Stimulated activated CD4-positive, alpha-beta T cell treated with anti-CD3 and anti-CD28 coated beads, Interleukin-4, amount 100 ng/mL, for 4 hours (primary cell): ENCODE measurements around the gene ATP6V1B1.

Experiments used
- DNase-seq, 2 experiments: peaks; one replicate each; pipeline ENCODE4 v3.0.0-alpha.2; 2020

ATP6V1B1 gene

GRCh38 chr2:70947556-70948184, 12.0 kb downstream of the ATP6V1B1 start:
- DNase-seq, result no peak

GRCh38 chr2:70948337-70949003, 12.8 kb downstream of the ATP6V1B1 start:
- DNase-seq, result peak; percentile 73 to 76

GRCh38 chr2:70949086-70949485, 13.4 kb downstream of the ATP6V1B1 start:
- no peak for DNase-seq

GRCh38 chr2:70954886-70955285, 19.2 kb downstream of the ATP6V1B1 start:
- DNase-seq, result no peak

GRCh38 chr2:70956141-70956540, 20.4 kb downstream of the ATP6V1B1 start:
- DNase-seq, result no peak

- DNase-seq, result no peak
Measured at GRCh38 chr2:70957798-70958197, 22.1 kb downstream of the ATP6V1B1 start.

GRCh38 chr2:70958759-70959158, 23.1 kb downstream of the ATP6V1B1 start:
- no peak for DNase-seq

- no peak for DNase-seq
Measured at GRCh38 chr2:70959271-70959761, 23.6 kb downstream of the ATP6V1B1 start.

- DNase-seq, result no peak
Measured at GRCh38 chr2:70959851-70960832, 24.4 kb downstream of the ATP6V1B1 start.

GRCh38 chr2:70960833-70961647, 25.3 kb downstream of the ATP6V1B1 start:
- DNase-seq, result no peak

GRCh38 chr2:70961648-70961994, 25.9 kb downstream of the ATP6V1B1 start:
- no peak for DNase-seq

- DNase-seq, result no peak
Measured at GRCh38 chr2:70962211-70962884, 26.6 kb downstream of the ATP6V1B1 start.

- no peak for DNase-seq
Measured at GRCh38 chr2:70962885-70963878, 27.5 kb downstream of the ATP6V1B1 start.

GRCh38 chr2:70964133-70964532, 28.4 kb downstream of the ATP6V1B1 start:
- no peak for DNase-seq

GRCh38 chr2:70964596-70965386, 29.1 kb downstream of the ATP6V1B1 start:
- DNase-seq, result peak; percentile 74 to 84

- no peak for DNase-seq
Measured at GRCh38 chr2:70965506-70965905, 29.8 kb downstream of the ATP6V1B1 start.

- no peak for DNase-seq
Measured at GRCh38 chr2:70966681-70967080, 31.0 kb downstream of the ATP6V1B1 start.

- DNase-seq, result no peak
Measured at GRCh38 chr2:70967189-70967588, 31.5 kb downstream of the ATP6V1B1 start.

- no peak for DNase-seq
Measured at GRCh38 chr2:70974592-70974991, 38.9 kb downstream of the ATP6V1B1 start.

- no peak for DNase-seq
Measured at GRCh38 chr2:70975237-70975636, 39.5 kb downstream of the ATP6V1B1 start.
